GM12801 (cell line): ENCODE results near the gene PACRG.

Experiments
- CTCF ChIP-seq: IDR thresholded peaks from one replicate; pipeline ENCODE4 v1.5.1; 2011; ENCODE audit warnings: control low read depth; ENCODE audit not compliant: insufficient read length; ENCODE audit errors: extremely low read depth

PACRG gene

GRCh38 chr6:162777091-162777490 lies 49.3 kb downstream of the PACRG start:
- TF ChIP-seq CTCF: no peak

GRCh38 chr6:162778603-162779002 lies 50.8 kb downstream of the PACRG start:
- no peak for TF ChIP-seq CTCF

- no peak for TF ChIP-seq CTCF
These were observed 58.0 kb downstream of the PACRG start for GRCh38 chr6:162785632-162786242.

- no peak for TF ChIP-seq CTCF
These were observed 70.9 kb downstream of the PACRG start for GRCh38 chr6:162798546-162799266.

GRCh38 chr6:162814426-162814973 lies 86.7 kb downstream of the PACRG start:
- TF ChIP-seq CTCF: no peak

- no peak for TF ChIP-seq CTCF
These were observed 89.4 kb downstream of the PACRG start for GRCh38 chr6:162817196-162817595.

GRCh38 chr6:162819284-162819683 lies 91.5 kb downstream of the PACRG start:
- no peak for TF ChIP-seq CTCF
